AML-193 (cell line): Measurements from ENCODE around the gene AFG1L.

Experiments used
- DNase-seq, 2 experiments: peaks; one replicate each; lab custom pipeline; 2025; lab: John Stamatoyannopoulos, UW

AFG1L gene

DNA sequence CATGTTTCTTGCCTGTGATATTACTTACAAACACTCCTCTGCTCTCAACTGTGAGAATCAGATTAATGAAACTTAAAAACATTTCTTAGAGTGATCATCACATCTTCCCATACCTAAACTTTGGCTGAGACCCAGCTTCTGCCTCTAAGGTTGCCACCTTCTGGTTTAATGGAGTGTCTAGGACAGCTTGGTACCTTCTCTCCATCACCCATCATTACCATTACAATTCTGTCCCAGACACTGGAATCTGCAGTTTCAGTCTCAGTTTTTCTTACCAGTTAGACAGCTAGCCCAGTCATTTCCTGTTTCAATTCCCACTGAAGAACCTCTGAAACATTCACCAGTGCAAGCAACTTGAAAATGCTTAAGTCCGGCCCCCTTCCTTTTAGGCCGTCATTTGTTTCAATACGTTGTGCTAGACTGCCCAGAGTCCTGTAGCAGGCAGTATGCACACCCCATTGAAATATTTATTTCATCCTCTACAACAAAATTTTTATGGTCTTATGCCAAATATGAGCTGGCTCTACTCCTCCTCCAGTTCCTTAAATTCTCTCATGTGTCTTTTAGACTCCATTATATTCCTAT is 158.8 kb downstream of the AFG1L start:
- DNase-seq, result peak; percentile 8 to 28

GRCh38 chr6:108454356-108454755 is 159.5 kb downstream of the AFG1L start:
- no peak for DNase-seq

DNA sequence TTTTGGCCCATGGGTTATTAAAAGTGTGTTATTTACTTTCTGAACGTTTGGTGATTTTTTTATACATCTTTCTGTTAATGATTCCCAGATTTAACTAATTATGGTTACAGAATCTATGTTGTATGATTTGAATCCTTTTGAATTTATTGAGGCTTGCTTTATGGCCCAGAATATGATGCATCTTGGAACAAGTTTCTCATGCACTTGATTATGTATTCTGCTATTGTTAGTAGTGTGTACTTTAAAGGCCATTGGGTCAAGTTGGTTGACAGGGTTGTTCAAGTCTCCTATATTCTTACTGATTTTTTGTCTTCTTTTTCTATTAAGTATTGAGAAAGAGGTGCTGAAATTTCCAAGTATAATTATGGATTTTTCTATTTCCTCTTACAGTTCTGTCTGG is 160.8 kb downstream of the AFG1L start:
- no peak for DNase-seq

GRCh38 chr6:108463784-108464183 is 168.9 kb downstream of the AFG1L start:
- DNase-seq, result no peak

- DNase-seq, result no peak
These were observed 169.7 kb downstream of the AFG1L start for GRCh38 chr6:108464418-108465097.

GRCh38 chr6:108465098-108465495 is 170.2 kb downstream of the AFG1L start:
- no peak for DNase-seq

DNA sequence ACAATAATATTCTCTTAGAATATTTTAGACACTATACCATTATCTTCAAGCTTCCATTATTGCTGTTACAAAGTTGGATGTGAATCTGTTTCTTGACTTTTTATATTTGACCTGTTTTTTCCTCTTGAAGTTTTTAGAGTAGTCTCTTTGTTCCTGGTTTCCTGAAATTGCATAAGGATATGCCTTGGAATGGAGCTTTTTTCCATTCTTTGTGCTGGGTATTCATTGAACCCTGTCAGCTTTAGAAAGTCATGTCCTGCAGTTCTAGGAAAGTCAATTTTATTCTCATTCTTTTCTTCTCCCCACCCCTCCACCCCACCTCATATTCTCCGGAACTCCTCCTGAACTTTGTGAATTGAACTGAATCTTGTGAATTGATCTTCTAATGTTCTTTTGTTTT is 173.5 kb downstream of the AFG1L start:
- DNase-seq, result no peak

- no peak for DNase-seq
These were observed 174.5 kb downstream of the AFG1L start for GRCh38 chr6:108469316-108469715.

DNA sequence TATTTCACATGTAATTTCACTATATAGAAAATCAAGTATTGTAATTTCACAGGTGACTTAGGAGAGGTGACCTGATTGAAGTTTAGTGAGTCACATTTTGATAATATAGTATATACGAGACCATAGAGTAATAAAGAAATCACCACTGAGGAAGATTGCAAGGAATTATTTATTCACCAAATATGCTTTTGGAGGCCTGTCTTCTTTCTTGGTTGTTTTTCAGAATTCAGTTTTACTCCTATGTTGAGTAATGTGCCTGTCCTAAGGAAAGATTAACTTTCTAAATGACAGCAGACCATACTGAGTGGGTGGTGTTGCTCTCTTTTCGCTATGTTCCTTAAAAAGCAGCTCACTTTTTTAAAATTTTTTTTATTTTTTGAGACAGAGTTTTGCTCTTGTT is 178.3 kb downstream of the AFG1L start:
- DNase-seq, result no peak

DNA sequence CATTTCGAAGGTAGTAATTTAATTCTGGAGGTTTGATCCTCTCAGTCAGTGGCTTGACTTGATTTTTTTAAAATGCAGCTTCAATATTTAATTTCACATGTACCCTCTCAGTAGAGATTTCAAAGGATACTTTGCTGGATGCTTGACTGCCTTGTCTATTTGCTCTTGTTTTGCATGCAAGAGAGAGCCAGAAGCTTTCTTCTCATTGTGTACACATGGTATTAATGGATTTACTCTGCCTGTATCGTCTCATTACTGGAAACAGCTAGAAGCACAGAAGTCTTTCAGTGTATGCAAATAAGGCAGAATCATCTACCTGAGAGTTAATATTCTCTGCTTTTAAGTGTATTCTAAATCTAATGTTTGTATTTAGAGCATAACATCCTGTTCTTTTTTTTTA is 181.5 kb downstream of the AFG1L start:
- DNase-seq, result no peak

- no peak for DNase-seq
These were observed 182.1 kb downstream of the AFG1L start for GRCh38 chr6:108476847-108477430.

DNA sequence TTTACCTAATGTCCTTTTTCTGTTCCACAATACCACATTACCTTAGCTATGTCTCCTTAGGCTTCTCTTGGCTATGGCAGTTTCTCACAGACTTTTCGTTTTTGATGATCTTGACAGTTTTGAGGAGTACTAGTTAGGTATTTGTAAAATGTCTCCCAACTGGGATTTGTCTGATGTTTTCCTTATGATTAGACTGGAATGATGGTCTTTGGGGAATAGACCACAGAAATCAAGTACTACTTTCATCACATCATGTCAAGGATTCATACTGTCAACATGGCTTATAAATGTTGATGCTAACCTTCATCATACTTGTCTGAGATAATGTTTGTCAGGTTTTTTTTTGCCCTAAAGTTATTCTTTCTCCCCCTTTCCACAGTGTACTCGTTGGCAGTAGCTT is 187.7 kb downstream of the AFG1L start:
- DNase-seq, result no peak

GRCh38 chr6:108484016-108484415 is 189.2 kb downstream of the AFG1L start:
- DNase-seq, result no peak

DNA sequence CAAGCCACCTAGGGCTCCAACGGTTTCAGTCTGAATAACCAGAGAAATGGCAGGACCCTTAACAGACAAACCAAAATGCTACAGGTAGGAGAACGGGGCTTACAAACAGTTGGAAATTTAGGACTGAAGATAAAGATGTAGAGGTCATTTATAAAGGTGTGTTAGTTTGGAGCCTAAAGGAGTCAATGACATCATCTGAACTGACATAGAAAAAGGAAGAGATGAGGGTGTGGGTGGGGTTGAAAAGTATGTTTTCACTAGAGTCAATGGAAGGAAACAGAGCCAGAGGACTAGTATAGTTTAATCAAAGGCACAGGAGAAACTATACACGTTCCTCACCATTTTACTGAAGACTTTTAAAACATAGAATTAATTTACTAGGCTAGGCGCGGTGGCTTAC is 194.8 kb downstream of the AFG1L start:
- DNase-seq, result no peak

- peak; percentile 64 to 71 for DNase-seq
These were observed 197.4 kb downstream of the AFG1L start for GRCh38 chr6:108492131-108492766.

GRCh38 chr6:108494434-108494833 is 199.6 kb downstream of the AFG1L start:
- no peak for DNase-seq

- DNase-seq, result peak; percentile 70 to 73
These were observed 203.0 kb downstream of the AFG1L start for GRCh38 chr6:108497883-108498282.

DNA sequence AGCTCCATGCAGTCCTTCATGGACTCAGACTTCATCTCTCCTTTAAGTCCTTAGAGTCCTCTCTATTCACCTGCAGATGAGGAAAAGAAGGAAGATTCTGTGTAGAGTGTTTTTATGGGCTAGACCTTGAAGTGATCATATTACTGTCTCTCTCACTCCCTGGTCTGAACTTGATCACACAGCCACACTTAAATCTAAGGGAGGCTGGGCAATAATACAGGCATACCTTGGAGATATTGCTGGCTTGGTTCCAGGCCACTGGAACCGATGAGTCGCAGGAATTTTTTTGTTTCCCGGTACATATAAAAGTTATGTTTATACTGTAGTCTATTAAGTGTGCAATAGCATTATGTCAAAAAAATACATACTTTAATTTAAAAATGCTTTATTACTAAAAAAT is 206.7 kb downstream of the AFG1L start:
- DNase-seq, result no peak

GRCh38 chr6:108502832-108503231 is 208.0 kb downstream of the AFG1L start:
- no peak for DNase-seq

- DNase-seq, result no peak
These were observed 212.5 kb downstream of the AFG1L start for GRCh38 chr6:108507316-108507715.

- DNase-seq, result no peak
These were observed 215.8 kb downstream of the AFG1L start for GRCh38 chr6:108510461-108511319.
